MCF 10A (cell line): ENCODE data around the gene KRT86. TPM values are rescaled to one million over a fixed set of nuclear protein-coding genes. Genes with fewer than 3 reads are reported as not detected.

Experiments
- BruUV-seq: library from RNA; stranded (reverse); fragments of 400-500 nt; replicated peaks from 2 replicates; lab custom pipeline; 2021; lab: Mats Ljungman, UMichigan
- CTCF ChIA-PET: fragments of 300-600 bp; sonication (Branson Sonifier 250); formaldehyde crosslinking; extraction: SDS; loops from one replicate; lab custom pipeline; 2021; ENCODE audit warnings: antibody characterized with exemption, inconsistent platforms; lab: Yijun Ruan, JAX
- POLR2A ChIA-PET: fragments of 300-600, 350-650 bp; sonication (Branson Sonifier 250); formaldehyde crosslinking; extraction: SDS; loops from one replicate; lab custom pipeline; 2020; ENCODE audit warnings: antibody characterized with exemption, inconsistent platforms; lab: Yijun Ruan, JAX
- DNase-seq: peaks from one replicate; pipeline ENCODE4 v3.0.0-alpha.2; 2018; ENCODE audit not compliant: unreplicated experiment
- H3K27ac Mint-ChIP-seq: one replicate; pipeline ENCODE4 v1.8.0; 2022; ENCODE audit warnings: mild to moderate bottlenecking, low read depth, mixed read lengths; ENCODE audit not compliant: unreplicated experiment
- H3K27me3 Mint-ChIP-seq: one replicate; pipeline ENCODE4 v1.8.0; 2022; ENCODE audit warnings: mixed read lengths; ENCODE audit not compliant: insufficient read depth, unreplicated experiment
- H3K36me3 Mint-ChIP-seq: one replicate; pipeline ENCODE4 v1.8.0; 2022; ENCODE audit warnings: mild to moderate bottlenecking, moderate library complexity, mixed read lengths; ENCODE audit not compliant: insufficient read depth, unreplicated experiment
- H3K4me1 Mint-ChIP-seq: one replicate; pipeline ENCODE4 v1.8.0; 2022; ENCODE audit warnings: mixed read lengths; ENCODE audit not compliant: insufficient read depth, unreplicated experiment
- H3K4me3 Mint-ChIP-seq: one replicate; pipeline ENCODE4 v1.8.0; 2022; ENCODE audit warnings: mild to moderate bottlenecking, moderate library complexity, mixed read lengths; ENCODE audit not compliant: unreplicated experiment
- H3K9me3 Mint-ChIP-seq: one replicate; pipeline ENCODE4 v1.8.0; 2022; ENCODE audit warnings: mixed read lengths; ENCODE audit not compliant: unreplicated experiment
- intact Hi-C: fragments of 100-400 bp; cut with micrococcal nuclease; formaldehyde crosslinking; loops from 2 replicates; pipeline ENCODE4 v1.14.1; 2022
- total RNA-seq: library from RNA; stranded (reverse); gene quantifications from 2 replicates; pipeline ENCODE4 v1.2.3, GENCODE V29; 2022
- TF ChIP-seq, protein P1 (sequence below): fragments of 200-600 bp; IDR thresholded peaks from one replicate; pipeline ENCODE4 v1.8.0; 2022; ENCODE audit warnings: antibody characterized with exemption, mild to moderate bottlenecking; ENCODE audit not compliant: unreplicated experiment

KRT86 gene
- total RNA-seq, 1 experiment from 2014 or later = 37.8 TPM

DNA sequence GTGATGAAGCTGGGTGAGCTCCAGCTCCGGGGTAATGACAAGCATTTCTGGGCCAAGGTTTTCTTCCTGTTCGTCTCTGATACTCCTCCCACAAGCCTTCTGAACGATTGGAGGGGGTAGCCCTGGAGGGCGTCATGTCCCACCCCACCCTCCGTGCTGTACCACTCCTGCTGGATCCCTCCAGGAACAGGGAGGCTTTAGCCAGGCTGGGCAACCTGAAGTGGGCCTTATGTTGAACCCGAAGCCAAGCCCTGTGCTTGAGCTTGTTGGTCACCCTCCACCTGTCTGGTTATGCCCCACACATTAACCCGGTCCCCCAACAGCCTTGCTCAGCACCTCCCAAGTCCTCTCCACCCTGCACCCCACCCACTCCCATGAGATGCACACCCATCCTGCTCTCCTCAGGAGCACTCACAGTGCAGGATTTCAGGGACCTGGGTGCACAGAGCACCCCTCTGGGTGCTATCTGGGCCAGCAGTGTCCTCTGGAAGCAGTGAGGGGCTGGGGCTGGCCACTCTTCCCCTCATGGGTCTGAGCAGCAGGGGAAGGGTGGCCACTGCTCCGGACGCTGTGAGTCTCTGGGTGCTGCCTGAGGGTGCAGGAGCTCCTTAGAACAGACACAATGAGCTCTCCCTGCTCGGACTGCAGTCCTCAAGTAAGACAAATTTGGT, 53.5 kb downstream of the KRT86 start:
- Mint-ChIP-seq H3K9me3 (no peaks in the 10 kb centered on the region), H3K36me3 (no peaks in the 10 kb centered on the region), H3K27me3 (no peaks in the 10 kb centered on the region), H3K4me3 (no peak overlapping the region), H3K4me1 (peaks cover 14% of the 10 kb centered on the region), H3K27ac (no peak overlapping the region)
- no TSS peak for BruUV-seq
- DNase-seq = no peak
- intact Hi-C loops = loop anchor here (1.0 to 5.0 kb wide), 5 partner anchors 48 to 544 kb away; partner anchors contain the start of gene KRT7
- CTCF ChIA-PET = interaction anchor here (0.6 to 5.0 kb wide), 47 partner anchors 10 to 1681 kb away, joined by 3 to 57 read pairs (median 4); partner anchors contain the start of genes HOXC8, KRT6C and KRT80
- TF ChIP-seq, protein P1, sequence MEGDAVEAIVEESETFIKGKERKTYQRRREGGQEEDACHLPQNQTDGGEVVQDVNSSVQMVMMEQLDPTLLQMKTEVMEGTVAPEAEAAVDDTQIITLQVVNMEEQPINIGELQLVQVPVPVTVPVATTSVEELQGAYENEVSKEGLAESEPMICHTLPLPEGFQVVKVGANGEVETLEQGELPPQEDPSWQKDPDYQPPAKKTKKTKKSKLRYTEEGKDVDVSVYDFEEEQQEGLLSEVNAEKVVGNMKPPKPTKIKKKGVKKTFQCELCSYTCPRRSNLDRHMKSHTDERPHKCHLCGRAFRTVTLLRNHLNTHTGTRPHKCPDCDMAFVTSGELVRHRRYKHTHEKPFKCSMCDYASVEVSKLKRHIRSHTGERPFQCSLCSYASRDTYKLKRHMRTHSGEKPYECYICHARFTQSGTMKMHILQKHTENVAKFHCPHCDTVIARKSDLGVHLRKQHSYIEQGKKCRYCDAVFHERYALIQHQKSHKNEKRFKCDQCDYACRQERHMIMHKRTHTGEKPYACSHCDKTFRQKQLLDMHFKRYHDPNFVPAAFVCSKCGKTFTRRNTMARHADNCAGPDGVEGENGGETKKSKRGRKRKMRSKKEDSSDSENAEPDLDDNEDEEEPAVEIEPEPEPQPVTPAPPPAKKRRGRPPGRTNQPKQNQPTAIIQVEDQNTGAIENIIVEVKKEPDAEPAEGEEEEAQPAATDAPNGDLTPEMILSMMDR = no peak
- POLR2A ChIA-PET = interaction anchor here (0.7 to 2.6 kb wide), 14 partner anchors 10 to 577 kb away, joined by 3 to 24 read pairs (median 4); partner anchors contain the start of genes KRT5, KRT6A and KRT8

DNA sequence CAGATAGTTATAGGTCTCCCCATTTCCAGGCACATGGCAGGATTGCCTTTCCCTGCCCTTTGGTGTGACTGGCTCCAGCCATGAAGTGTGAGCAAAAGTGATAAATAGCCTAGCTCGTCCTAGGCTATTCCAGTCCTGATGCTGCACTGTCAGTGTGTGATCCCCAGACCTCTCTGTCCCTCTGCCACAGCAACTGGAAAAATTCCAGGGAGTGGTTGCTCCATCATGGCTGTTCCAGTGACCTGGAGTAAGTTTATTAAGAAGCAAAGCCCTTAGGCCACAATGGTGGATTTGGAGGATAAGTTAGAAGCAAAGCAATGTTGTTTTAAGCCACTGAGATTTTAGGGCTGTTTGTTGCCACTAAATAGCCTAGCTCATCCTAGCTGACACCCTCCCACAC, 56.6 kb downstream of the KRT86 start:
- TF ChIP-seq, protein P1 = no peak
- BruUV-seq = no TSS peak
- Mint-ChIP-seq H3K36me3 (no peaks in the 10 kb centered on the region), H3K9me3 (no peaks in the 10 kb centered on the region), H3K4me3 (no peak overlapping the region), H3K27me3 (no peaks in the 10 kb centered on the region), H3K27ac (no peak overlapping the region), H3K4me1 (peaks cover 21% of the 10 kb centered on the region)
- intact Hi-C loops = no loop called here
- CTCF ChIA-PET = interaction anchor here (0.6 to 5.0 kb wide), 6 partner anchors 14 to 650 kb away, joined by 3 to 57 read pairs (median 4); no protein-coding TSS in a partner anchor
- POLR2A ChIA-PET = no interaction called here
- no peak for DNase-seq

DNA sequence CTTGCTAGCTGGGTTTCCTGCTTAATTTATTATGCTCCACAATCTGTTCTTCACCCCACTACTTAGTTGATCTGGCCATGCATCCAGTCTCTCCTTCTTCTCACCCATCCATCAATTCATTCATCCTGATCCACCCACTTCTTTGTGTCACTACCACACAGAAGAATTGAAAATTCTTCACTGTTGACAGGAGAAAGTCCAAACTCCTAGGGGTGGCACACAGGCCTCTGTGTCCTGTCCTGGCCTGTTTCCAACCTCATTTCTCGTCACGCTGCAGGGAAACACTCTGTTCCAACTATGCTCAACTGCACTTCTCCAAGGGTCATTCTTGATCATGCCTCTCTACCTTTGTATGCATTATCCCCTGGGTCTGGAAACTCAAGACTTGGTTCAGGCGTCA, 57.4 kb downstream of the KRT86 start:
- no peaks in the 10 kb centered on the region for H3K27me3 Mint-ChIP-seq

DNA sequence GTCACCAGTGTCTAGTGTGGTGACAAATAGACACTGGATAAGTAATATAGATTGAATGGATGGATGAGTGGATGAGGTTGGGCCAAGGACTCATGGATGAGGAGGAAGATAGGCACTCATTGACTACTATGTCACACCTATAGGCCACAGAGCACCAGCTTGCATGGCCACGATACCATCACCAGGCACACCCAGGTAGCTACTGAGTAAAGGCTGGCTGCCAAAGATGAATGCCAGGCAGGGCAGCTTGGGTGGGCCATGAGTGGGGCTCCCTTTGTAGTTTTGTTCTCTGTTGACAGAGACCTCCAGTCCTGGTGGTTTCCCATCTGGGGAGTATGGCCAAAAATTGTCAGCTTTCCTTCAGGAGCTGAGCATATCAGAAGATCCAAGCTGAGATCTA, 57.9 kb downstream of the KRT86 start:
- intact Hi-C loops = no loop called here
- POLR2A ChIA-PET = interaction anchor here (0.8 to 1.1 kb wide), 2 partner anchors 12 to 177 kb away, joined by 3 read pairs; no protein-coding TSS in a partner anchor
- Mint-ChIP-seq H3K27ac (no peak overlapping the region), H3K27me3 (no peaks in the 10 kb centered on the region), H3K9me3 (no peaks in the 10 kb centered on the region), H3K4me3 (no peak overlapping the region), H3K4me1 (peaks cover 21% of the 10 kb centered on the region), H3K36me3 (no peaks in the 10 kb centered on the region)
- CTCF ChIA-PET = interaction anchor here (0.8 to 2.6 kb wide), 4 partner anchors 13 to 552 kb away, joined by 3 to 14 read pairs (median 4); no protein-coding TSS in a partner anchor
- no TSS peak for BruUV-seq
- no peak for DNase-seq
- TF ChIP-seq, protein P1 = no peak

More for the DNA sequence above, 57.4 kb downstream of the KRT86 start:
- no peaks in the 10 kb centered on the region for H3K36me3 Mint-ChIP-seq
- no TSS peak for BruUV-seq
- no peak overlapping the region for H3K4me3 Mint-ChIP-seq
- POLR2A ChIA-PET = no interaction called here
- H3K27ac Mint-ChIP-seq = no peak overlapping the region
- H3K9me3 Mint-ChIP-seq = no peaks in the 10 kb centered on the region
- intact Hi-C loops = no loop called here
- peaks cover 25% of the 10 kb centered on the region for H3K4me1 Mint-ChIP-seq
- TF ChIP-seq, protein P1 = no peak
- CTCF ChIA-PET = interaction anchor here (0.6 to 2.6 kb wide), 4 partner anchors 12 to 650 kb away, joined by 3 to 14 read pairs (median 4); no protein-coding TSS in a partner anchor
- DNase-seq = no peak
